Stimulated activated memory B cell treated with anti-CD40 and anti-IgM and Interleukin-4, amounts not matched to agents 10 μg/mL and 1 μg/mL and 100 μg/mL, for 72 hours (primary cell): Measurements from ENCODE around the gene NUP54.

Source experiments
- ATAC-seq: fragments of 150-1000 bp; cut with Tn5 transposase; 2 replicates; pipeline ENCODE4 v1.10.0; 2021
- H3K27ac Mint-ChIP-seq: one replicate; pipeline ENCODE4 v1.8.0; 2022; ENCODE audit warnings: mild to moderate bottlenecking, mixed read lengths
- H3K27me3 Mint-ChIP-seq: one replicate; pipeline ENCODE4 v1.8.0; 2022; ENCODE audit warnings: mixed read lengths
- H3K36me3 Mint-ChIP-seq: one replicate; pipeline ENCODE4 v1.8.0; 2022; ENCODE audit warnings: mixed read lengths
- H3K4me1 Mint-ChIP-seq: one replicate; pipeline ENCODE4 v1.8.0; 2022; ENCODE audit warnings: mixed read lengths
- H3K4me3 Mint-ChIP-seq: one replicate; pipeline ENCODE4 v1.8.0; 2022; ENCODE audit warnings: mild to moderate bottlenecking, moderate library complexity, mixed read lengths
- H3K9me3 Mint-ChIP-seq: one replicate; pipeline ENCODE4 v1.8.0; 2022; ENCODE audit warnings: mixed read lengths

NUP54 gene, protein sequence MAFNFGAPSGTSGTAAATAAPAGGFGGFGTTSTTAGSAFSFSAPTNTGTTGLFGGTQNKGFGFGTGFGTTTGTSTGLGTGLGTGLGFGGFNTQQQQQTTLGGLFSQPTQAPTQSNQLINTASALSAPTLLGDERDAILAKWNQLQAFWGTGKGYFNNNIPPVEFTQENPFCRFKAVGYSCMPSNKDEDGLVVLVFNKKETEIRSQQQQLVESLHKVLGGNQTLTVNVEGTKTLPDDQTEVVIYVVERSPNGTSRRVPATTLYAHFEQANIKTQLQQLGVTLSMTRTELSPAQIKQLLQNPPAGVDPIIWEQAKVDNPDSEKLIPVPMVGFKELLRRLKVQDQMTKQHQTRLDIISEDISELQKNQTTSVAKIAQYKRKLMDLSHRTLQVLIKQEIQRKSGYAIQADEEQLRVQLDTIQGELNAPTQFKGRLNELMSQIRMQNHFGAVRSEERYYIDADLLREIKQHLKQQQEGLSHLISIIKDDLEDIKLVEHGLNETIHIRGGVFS

GRCh38 chr4:76148142-76148865, at the start of gene NUP54:
TSS of gene NUP54 (minus strand) at chr4:76148397. CDS start at chr4:76148374, 23 bp downstream.
- Mint-ChIP-seq H3K4me1 (peaks cover 19% of the 10 kb centered on the region), H3K27me3 (no peaks in the 10 kb centered on the region), H3K27ac (peak within 1 kb of the TSS; percentile 89), H3K36me3 (peaks cover 13% of the 10 kb centered on the region), H3K9me3 (no peaks in the 10 kb centered on the region), H3K4me3 (peak within 1 kb of the TSS; percentile 92)
- ATAC-seq = peak; percentile 100

DNA sequence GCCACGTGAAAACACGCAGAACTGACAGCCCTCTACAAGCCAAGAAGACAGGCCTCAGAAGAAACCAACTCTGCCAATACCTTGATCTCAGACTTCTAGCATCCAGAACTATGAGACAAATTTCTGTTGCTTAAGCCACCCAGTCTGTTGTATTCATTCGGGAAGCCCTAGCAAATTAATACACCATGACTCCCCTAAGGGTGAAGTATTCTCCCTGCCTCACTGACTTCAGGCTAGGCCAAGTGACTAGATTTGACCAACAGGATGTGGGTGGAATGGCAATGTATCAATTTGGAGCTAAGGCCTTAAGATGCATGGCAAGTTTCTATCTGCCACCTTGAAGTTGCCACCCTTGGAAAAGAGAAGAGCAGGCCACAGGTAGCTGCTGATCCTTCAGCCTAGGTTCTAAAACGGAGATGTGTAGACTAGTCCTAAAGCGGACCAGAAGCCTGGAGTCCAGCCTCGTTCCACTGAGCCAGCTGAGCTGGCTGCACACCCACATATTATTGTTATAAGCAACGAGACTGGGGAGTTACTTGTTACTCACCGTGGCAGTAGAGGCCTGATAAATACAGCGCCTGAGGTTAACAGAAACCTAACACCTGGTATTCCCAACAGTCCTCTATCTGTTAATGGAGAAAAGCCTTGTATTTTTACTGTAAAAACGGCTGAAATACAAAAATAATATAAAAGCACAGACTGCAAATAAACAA, 49.0 kb upstream of the NUP54 start:
- Mint-ChIP-seq H3K4me1 (peaks cover 43% of the 10 kb centered on the region), H3K27me3 (no peaks in the 10 kb centered on the region), H3K27ac (no peak overlapping the region), H3K36me3 (peaks cover 29% of the 10 kb centered on the region), H3K4me3 (no peak overlapping the region), H3K9me3 (peaks cover 2% of the 10 kb centered on the region)
- no peak for ATAC-seq

DNA sequence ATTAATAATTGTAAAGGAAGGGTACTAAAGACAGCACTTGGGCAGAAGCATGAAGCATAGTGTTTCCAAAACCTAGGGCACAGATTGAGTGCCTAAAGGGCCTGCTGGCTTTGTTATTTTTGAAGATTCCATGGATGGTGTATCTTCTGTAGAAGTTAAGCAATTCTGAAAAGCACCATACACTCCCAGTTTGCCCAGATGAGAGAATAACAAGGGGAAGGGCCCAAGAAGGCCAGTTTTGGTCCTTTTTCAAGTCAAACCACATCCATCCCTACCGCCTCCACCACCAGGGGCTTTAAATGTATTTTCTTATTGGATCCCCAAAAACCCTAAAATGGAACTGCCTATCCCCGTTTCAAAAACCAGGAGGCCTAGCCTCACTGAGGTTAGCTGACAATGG, 48.2 kb upstream of the NUP54 start:
- Mint-ChIP-seq H3K27me3 (no peaks in the 10 kb centered on the region), H3K27ac (no peak overlapping the region), H3K4me3 (no peak overlapping the region), H3K36me3 (peaks cover 37% of the 10 kb centered on the region), H3K9me3 (peaks cover 6% of the 10 kb centered on the region), H3K4me1 (peaks cover 43% of the 10 kb centered on the region)
- ATAC-seq = no peak

- peaks cover 7% of the 10 kb centered on the region for H3K9me3 Mint-ChIP-seq
- H3K4me3 Mint-ChIP-seq = no peak overlapping the region
- H3K4me1 Mint-ChIP-seq = peaks cover 34% of the 10 kb centered on the region
- H3K27me3 Mint-ChIP-seq = no peaks in the 10 kb centered on the region
- no peak for ATAC-seq
- H3K36me3 Mint-ChIP-seq = peaks cover 40% of the 10 kb centered on the region
- H3K27ac Mint-ChIP-seq = no peak overlapping the region
Observed at GRCh38 chr4:76195326-76195725, 47.1 kb upstream of the NUP54 start.

DNA sequence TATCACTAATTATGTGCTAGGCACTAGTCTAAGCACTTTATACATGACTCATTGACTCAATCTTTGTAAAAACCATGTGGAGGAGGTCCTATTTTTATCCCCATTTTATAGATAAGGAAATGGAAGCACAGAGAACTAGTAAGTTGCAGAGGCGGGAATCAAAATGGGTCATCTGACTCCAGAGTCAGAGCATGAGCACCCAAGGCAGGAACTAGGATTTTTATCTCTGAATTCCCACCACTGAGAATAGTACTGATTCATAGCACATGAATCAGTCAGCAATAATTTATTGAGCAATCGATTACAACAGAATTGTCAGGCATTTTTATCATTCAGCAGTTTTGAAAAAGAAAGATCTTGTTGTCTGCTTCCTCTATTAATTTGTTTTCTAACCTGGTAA, 46.1 kb upstream of the NUP54 start:
- peaks cover 40% of the 10 kb centered on the region for H3K36me3 Mint-ChIP-seq
- H3K4me1 Mint-ChIP-seq = peaks cover 24% of the 10 kb centered on the region
- peaks cover 7% of the 10 kb centered on the region for H3K9me3 Mint-ChIP-seq
- no peaks in the 10 kb centered on the region for H3K27me3 Mint-ChIP-seq
- no peak for ATAC-seq
- H3K27ac Mint-ChIP-seq = no peak overlapping the region
- no peak overlapping the region for H3K4me3 Mint-ChIP-seq

GRCh38 chr4:76192236-76192635, 44.0 kb upstream of the NUP54 start:
- H3K27ac Mint-ChIP-seq = no peak overlapping the region
- H3K9me3 Mint-ChIP-seq = peaks cover 7% of the 10 kb centered on the region
- H3K36me3 Mint-ChIP-seq = peaks cover 40% of the 10 kb centered on the region
- no peak overlapping the region for H3K4me3 Mint-ChIP-seq
- ATAC-seq = no peak
- peaks cover 8% of the 10 kb centered on the region for H3K4me1 Mint-ChIP-seq
- no peaks in the 10 kb centered on the region for H3K27me3 Mint-ChIP-seq

DNA sequence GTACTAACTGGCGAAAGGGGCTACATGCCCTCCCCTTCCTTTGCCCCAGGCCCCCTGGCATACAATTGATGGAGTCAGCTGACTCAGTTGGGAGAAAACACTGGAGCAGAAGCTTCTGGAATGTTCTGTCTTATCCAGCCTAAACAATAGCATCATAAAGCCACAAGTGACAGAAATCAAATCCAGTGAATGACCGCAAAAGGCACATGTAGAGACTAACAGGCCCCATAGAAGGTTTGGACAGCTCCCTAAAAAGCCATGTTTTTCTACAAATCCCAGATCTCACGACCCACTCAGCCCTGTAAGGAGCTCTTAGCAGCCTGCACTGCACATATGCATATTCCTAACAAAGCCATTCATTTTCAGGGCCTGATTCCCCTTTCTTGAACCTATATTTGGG, 40.4 kb upstream of the NUP54 start:
- Mint-ChIP-seq H3K9me3 (peaks cover 7% of the 10 kb centered on the region), H3K4me1 (no peaks in the 10 kb centered on the region), H3K4me3 (no peak overlapping the region), H3K36me3 (peaks cover 39% of the 10 kb centered on the region), H3K27me3 (no peaks in the 10 kb centered on the region), H3K27ac (no peak overlapping the region)
- ATAC-seq = no peak

DNA sequence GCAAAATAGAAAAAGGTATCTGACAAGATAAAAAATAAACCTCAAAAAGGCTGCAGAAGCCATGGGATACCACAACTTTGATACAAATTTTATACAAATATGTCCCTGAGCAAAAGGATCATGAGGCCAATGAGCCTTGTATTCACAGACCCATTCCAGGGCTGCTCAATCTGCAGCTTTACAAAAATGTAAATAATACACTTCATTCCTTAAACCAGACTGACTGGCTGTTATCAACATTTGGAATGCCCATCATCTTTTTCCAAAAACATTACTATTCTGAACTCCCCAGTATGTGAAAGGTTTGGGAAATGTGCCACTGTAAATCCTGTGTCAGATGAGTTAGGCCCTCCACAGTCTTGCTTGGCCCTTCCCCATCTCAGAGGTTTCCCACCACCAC, 40.0 kb upstream of the NUP54 start:
- Mint-ChIP-seq H3K27me3 (no peaks in the 10 kb centered on the region), H3K27ac (no peak overlapping the region), H3K9me3 (peaks cover 7% of the 10 kb centered on the region), H3K36me3 (peaks cover 35% of the 10 kb centered on the region), H3K4me3 (no peak overlapping the region), H3K4me1 (no peaks in the 10 kb centered on the region)
- ATAC-seq = no peak

DNA sequence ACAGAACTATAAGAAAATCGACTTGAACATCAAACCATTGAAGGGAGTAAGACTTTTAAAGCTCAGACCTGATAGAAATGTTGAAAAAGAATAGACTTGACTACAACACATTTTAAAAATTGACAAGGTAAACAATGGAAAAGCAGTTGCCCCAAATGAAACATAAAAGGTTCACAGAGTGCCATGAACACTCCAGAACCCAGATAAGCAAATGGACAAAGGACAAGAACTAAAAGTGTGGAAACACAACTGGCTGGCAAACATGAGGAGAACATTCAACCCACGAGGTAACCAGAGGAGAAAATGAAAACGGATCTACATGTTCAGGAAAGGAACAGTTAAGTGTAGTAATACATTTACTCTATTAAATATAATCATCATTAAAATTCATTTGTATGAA, 39.0 kb upstream of the NUP54 start:
- no peak overlapping the region for H3K4me3 Mint-ChIP-seq
- H3K36me3 Mint-ChIP-seq = peaks cover 25% of the 10 kb centered on the region

DNA sequence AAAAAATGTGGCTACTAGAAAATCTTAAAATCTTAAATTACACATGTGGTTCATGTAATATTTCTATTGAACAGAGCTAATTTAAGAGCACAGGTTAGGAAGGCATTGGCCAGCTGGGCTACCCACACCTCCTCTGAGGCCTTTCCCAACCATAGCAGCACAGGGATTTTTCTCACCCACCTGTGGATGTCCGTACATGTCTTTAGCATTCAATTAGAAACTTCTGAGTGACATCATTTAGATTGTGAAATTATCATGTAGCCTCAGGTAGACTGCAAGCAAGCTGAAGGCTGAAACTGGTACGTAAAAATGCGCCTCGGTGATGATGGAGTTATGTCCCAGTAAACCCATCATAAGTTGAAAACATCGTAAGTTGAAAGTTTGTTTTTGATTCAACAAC, 34.3 kb upstream of the NUP54 start:
- Mint-ChIP-seq H3K4me3 (no peak overlapping the region), H3K27ac (no peak overlapping the region), H3K9me3 (no peaks in the 10 kb centered on the region), H3K4me1 (peaks cover 3% of the 10 kb centered on the region), H3K36me3 (peaks cover 20% of the 10 kb centered on the region), H3K27me3 (no peaks in the 10 kb centered on the region)
- no peak for ATAC-seq

More for the DNA sequence above, 39.0 kb upstream of the NUP54 start:
- Mint-ChIP-seq H3K27me3 (no peaks in the 10 kb centered on the region), H3K9me3 (peaks cover 6% of the 10 kb centered on the region), H3K4me1 (no peaks in the 10 kb centered on the region), H3K27ac (no peak overlapping the region)
- ATAC-seq = no peak

- Mint-ChIP-seq H3K9me3 (no peaks in the 10 kb centered on the region), H3K27me3 (no peaks in the 10 kb centered on the region)
Observed at GRCh38 chr4:76179398-76180318, 31.5 kb upstream of the NUP54 start.

DNA sequence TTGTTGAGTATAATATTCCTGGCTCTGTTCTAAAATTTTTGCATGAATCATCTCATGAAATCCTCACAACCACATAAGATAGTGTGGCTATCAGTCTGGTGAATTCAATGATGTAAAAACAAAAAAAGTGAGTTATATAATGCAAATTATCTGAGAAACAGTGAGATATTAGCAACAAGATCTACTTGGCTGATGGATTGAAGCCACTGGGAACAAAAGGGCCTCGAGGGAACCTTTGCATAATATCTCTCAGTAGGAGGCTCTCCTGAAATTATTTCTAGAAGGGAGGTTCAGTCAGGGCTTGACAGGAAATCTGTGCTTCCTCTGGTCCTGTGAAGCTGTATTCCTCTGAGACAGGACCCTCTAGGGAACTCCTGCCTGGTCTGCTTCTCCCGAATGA, 30.1 kb upstream of the NUP54 start:
- H3K4me1 Mint-ChIP-seq = peaks cover 10% of the 10 kb centered on the region
- no peak for ATAC-seq
- no peak overlapping the region for H3K27ac Mint-ChIP-seq
- no peaks in the 10 kb centered on the region for H3K9me3 Mint-ChIP-seq
- H3K36me3 Mint-ChIP-seq = peaks cover 31% of the 10 kb centered on the region
- no peaks in the 10 kb centered on the region for H3K27me3 Mint-ChIP-seq
- no peak overlapping the region for H3K4me3 Mint-ChIP-seq

More at GRCh38 chr4:76179398-76180318, 31.5 kb upstream of the NUP54 start:
- no peak overlapping the region for H3K4me3 Mint-ChIP-seq
- H3K36me3 Mint-ChIP-seq = peaks cover 25% of the 10 kb centered on the region
- H3K4me1 Mint-ChIP-seq = peaks cover 10% of the 10 kb centered on the region
- no peak overlapping the region for H3K27ac Mint-ChIP-seq
- ATAC-seq = peak; percentile 85

DNA sequence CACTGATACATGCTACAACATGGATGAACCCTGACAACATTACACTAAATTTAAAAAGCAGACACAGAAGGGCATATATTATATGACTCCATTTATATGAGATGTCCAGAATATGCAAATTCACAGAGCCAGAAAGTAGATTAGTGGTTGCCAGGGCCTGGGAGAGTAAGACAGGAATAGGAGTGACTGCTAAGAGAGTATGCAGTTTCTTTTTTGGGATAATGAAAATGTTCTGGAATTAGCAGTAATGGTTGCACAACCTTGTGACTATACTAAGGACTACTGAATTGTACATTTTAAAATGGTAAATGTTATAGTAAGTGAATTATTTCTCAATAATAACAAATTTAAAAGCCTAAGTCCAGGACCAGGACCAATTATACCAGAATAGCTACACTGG, 29.5 kb upstream of the NUP54 start:
- no peak overlapping the region for H3K27ac Mint-ChIP-seq
- H3K4me1 Mint-ChIP-seq = peaks cover 10% of the 10 kb centered on the region
- H3K4me3 Mint-ChIP-seq = no peak overlapping the region
- ATAC-seq = no peak
- no peaks in the 10 kb centered on the region for H3K9me3 Mint-ChIP-seq
- H3K27me3 Mint-ChIP-seq = no peaks in the 10 kb centered on the region
- H3K36me3 Mint-ChIP-seq = peaks cover 31% of the 10 kb centered on the region

DNA sequence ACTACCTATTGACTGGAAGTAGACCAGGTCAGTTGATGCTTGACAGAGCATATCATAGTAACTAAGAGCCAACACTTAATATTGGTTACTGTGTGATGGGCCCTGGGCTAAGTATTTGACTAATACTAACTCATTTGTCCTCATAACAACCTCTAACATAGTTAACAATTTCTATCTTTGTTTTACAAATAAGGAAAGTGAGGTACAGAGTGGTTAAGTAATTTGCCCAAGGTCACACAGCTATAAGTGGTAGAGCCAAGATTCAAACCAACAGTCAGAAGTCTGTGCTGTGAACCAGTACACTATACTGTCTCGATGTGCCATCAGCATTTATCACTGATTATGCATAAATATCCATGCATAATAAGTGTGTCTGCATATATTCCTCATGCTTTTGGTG, 27.1 kb upstream of the NUP54 start:
- Mint-ChIP-seq H3K27ac (no peak overlapping the region), H3K36me3 (peaks cover 37% of the 10 kb centered on the region), H3K27me3 (no peaks in the 10 kb centered on the region), H3K4me1 (peaks cover 10% of the 10 kb centered on the region), H3K9me3 (no peaks in the 10 kb centered on the region), H3K4me3 (no peak overlapping the region)
- ATAC-seq = no peak
